Cardiac fibroblast (primary cell): ENCODE measurements around the gene RPGRIP1.

Source experiments
- DNase-seq, 2 donors: peaks; one replicate each; pipeline versions ENCODE4 v3.0.0 to v3.0.0-alpha.2; 2010; ENCODE audit warnings: low read depth in 2 of 2
- H3K4me3 ChIP-seq, 2 donors: replicated peaks in 1 of 2; 1 replicate in 1 of 2; 2 replicates in 1 of 2; pipeline ENCODE4 v1.5.1; 2011; ENCODE audit warnings: low read depth in 2 of 2, low read length in 2 of 2, mild to moderate bottlenecking in 2 of 2, moderate library complexity in 1 of 2
- CTCF ChIP-seq: IDR thresholded peaks from one replicate; pipeline ENCODE4 v1.5.1; 2011; ENCODE audit warnings: low read depth, mild to moderate bottlenecking, low read length, inconsistent platforms

Gene RPGRIP1

GRCh38 chr14:21279783-21280182 is at the start of gene RPGRIP1:
Gene RPGRIP1 (plus strand): TSS chr14:21280083. CDS start chr14:21287977, 7,894 bp downstream.
- no peak for DNase-seq
- no peak within 1 kb of the TSS for H3K4me3 ChIP-seq
- no peak for TF ChIP-seq CTCF

GRCh38 chr14:21231020-21231652 is 48.7 kb upstream of the RPGRIP1 start:
- TF ChIP-seq CTCF: no peak
- no peak overlapping the region for H3K4me3 ChIP-seq
- DNase-seq: no peak

GRCh38 chr14:21233457-21234076 is 46.3 kb upstream of the RPGRIP1 start:
- no peak overlapping the region for H3K4me3 ChIP-seq
- DNase-seq: peak; percentile 31 to 34
- peak; percentile 54 for TF ChIP-seq CTCF

GRCh38 chr14:21234112-21234511 is 45.8 kb upstream of the RPGRIP1 start:
- no peak overlapping the region for H3K4me3 ChIP-seq
- DNase-seq: no peak
- no peak for TF ChIP-seq CTCF

GRCh38 chr14:21236948-21237797 is 42.7 kb upstream of the RPGRIP1 start:
- H3K4me3 ChIP-seq: no peak overlapping the region
- no peak for TF ChIP-seq CTCF
- no peak for DNase-seq

GRCh38 chr14:21238823-21239518 is 40.9 kb upstream of the RPGRIP1 start:
- DNase-seq: no peak
- no peak overlapping the region for H3K4me3 ChIP-seq
- TF ChIP-seq CTCF: no peak
